ENCODE measurements around the gene OR14A16. TPM values are rescaled to one million over a fixed set of nuclear protein-coding genes. Genes with fewer than 3 reads are reported as not detected.

Gene OR14A16
- total RNA-seq, 1 experiment from 2014 or later: 0.15 TPM

- Mint-ChIP-seq H3K4me3 (no peak overlapping the region), H3K9me3 (peaks cover 22 to 27% of the 10 kb centered on the region in 2 experiments), H3K36me3 (ENCODE audit: insufficient read depth in 1 of 3, low read depth in 3 of 3) (peaks cover 0 to 2% (median 0%) of the 10 kb centered on the region in 3 experiments; a peak in 2 of 7 replicates), H3K4me1 (0 out of 4 replicates have a peak, but pooled peaks cover 0 to 2% of the 10 kb centered on the region in 2 experiments), H3K27me3 (ENCODE audit: low read depth) (no peaks in the 10 kb centered on the region), H3K27ac (no peak overlapping the region)
- Histone ChIP-seq H2BK5ac (ENCODE audit: insufficient read length, low read length) (no peak overlapping the region), H2BK15ac (ENCODE audit: low read depth, low read length) (no peak overlapping the region), H3K4me2 (ENCODE audit: insufficient read depth, insufficient read length, low read length) (no peak overlapping the region), H3K23me2 (ENCODE audit: insufficient read length, low read depth, low read length, poor library complexity, severe bottlenecking) (no peaks in the 10 kb centered on the region), H4K5ac (ENCODE audit: insufficient read length, low read depth, low read length) (no peak overlapping the region), H3K14ac (ENCODE audit: insufficient read depth, low read length) (no peak overlapping the region), H3K23ac (ENCODE audit: insufficient read length, low read depth, low read length) (no peak overlapping the region), H3K18ac (ENCODE audit: insufficient read length, low read depth, low read length) (no peak overlapping the region), H3K4me1 (ENCODE audit: insufficient read depth, low read length) (no peaks in the 10 kb centered on the region), H2AK5ac (ENCODE audit: insufficient read length, low read length) (no peak overlapping the region), H3K4ac (ENCODE audit: low read depth, low read length) (no peak overlapping the region), H3T11ph (ENCODE audit: low read length) (no peak overlapping the region), H3K79me2 (ENCODE audit: insufficient read depth, low read length) (no peaks in the 10 kb centered on the region), H3K79me1 (ENCODE audit: insufficient read depth, low read depth, low read length, poor library complexity, severe bottlenecking) (no peaks in the 10 kb centered on the region), H2AFZ (ENCODE audit: low read length) (no peak overlapping the region), H4K8ac (replicated peaks; ENCODE audit: insufficient read length, low read depth, low read length) (no peak overlapping the region), H3K56ac (ENCODE audit: insufficient read length, low read depth, low read length) (no peak overlapping the region), H2BK20ac (ENCODE audit: low read depth, low read length, poor library complexity, severe bottlenecking) (no peak overlapping the region), H2BK120ac (ENCODE audit: low read depth, low read length, poor library complexity, severe bottlenecking) (no peak overlapping the region), H3K9me3 (ENCODE audit: control insufficient read depth, low read depth, low read length) (peaks cover 19% of the 10 kb centered on the region), H3K27ac (ENCODE audit: insufficient read length, low read depth, low read length) (no peak overlapping the region), H2BK12ac (ENCODE audit: insufficient read length, low read depth, low read length) (no peak overlapping the region), H4K91ac (ENCODE audit: insufficient read length, low read depth, low read length) (no peak overlapping the region), H4K20me1 (ENCODE audit: control insufficient read depth, insufficient read depth, insufficient read length) (no peaks in the 10 kb centered on the region), H3K27me3 (ENCODE audit: insufficient read depth, low read length) (no peaks in the 10 kb centered on the region), H3K9ac (ENCODE audit: extremely low read depth, insufficient read length, low read length) (no peak overlapping the region)
- no peak for DNase-seq
- no peak for TF ChIP-seq CTCF (conservative IDR thresholded peaks at IDR 0.05)
- no CpG with 5 or more reads among the region's 5 CpGs for WGBS (ENCODE audit: extremely low coverage, insufficient read length, low lambda C conversion rate)
Measured at GRCh38 chr1:247845693-247846017, 21.7 kb upstream of the OR14A16 start.

All from H9 (cell line).